Measurements from ENCODE around the gene ADNP2.
A peak's percentile ranks its signal among the peaks of the same experiment; 100 is the strongest.

Gene ADNP2, protein sequence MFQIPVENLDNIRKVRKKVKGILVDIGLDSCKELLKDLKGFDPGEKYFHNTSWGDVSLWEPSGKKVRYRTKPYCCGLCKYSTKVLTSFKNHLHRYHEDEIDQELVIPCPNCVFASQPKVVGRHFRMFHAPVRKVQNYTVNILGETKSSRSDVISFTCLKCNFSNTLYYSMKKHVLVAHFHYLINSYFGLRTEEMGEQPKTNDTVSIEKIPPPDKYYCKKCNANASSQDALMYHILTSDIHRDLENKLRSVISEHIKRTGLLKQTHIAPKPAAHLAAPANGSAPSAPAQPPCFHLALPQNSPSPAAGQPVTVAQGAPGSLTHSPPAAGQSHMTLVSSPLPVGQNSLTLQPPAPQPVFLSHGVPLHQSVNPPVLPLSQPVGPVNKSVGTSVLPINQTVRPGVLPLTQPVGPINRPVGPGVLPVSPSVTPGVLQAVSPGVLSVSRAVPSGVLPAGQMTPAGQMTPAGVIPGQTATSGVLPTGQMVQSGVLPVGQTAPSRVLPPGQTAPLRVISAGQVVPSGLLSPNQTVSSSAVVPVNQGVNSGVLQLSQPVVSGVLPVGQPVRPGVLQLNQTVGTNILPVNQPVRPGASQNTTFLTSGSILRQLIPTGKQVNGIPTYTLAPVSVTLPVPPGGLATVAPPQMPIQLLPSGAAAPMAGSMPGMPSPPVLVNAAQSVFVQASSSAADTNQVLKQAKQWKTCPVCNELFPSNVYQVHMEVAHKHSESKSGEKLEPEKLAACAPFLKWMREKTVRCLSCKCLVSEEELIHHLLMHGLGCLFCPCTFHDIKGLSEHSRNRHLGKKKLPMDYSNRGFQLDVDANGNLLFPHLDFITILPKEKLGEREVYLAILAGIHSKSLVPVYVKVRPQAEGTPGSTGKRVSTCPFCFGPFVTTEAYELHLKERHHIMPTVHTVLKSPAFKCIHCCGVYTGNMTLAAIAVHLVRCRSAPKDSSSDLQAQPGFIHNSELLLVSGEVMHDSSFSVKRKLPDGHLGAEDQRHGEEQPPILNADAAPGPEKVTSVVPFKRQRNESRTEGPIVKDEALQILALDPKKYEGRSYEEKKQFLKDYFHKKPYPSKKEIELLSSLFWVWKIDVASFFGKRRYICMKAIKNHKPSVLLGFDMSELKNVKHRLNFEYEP

DNA sequence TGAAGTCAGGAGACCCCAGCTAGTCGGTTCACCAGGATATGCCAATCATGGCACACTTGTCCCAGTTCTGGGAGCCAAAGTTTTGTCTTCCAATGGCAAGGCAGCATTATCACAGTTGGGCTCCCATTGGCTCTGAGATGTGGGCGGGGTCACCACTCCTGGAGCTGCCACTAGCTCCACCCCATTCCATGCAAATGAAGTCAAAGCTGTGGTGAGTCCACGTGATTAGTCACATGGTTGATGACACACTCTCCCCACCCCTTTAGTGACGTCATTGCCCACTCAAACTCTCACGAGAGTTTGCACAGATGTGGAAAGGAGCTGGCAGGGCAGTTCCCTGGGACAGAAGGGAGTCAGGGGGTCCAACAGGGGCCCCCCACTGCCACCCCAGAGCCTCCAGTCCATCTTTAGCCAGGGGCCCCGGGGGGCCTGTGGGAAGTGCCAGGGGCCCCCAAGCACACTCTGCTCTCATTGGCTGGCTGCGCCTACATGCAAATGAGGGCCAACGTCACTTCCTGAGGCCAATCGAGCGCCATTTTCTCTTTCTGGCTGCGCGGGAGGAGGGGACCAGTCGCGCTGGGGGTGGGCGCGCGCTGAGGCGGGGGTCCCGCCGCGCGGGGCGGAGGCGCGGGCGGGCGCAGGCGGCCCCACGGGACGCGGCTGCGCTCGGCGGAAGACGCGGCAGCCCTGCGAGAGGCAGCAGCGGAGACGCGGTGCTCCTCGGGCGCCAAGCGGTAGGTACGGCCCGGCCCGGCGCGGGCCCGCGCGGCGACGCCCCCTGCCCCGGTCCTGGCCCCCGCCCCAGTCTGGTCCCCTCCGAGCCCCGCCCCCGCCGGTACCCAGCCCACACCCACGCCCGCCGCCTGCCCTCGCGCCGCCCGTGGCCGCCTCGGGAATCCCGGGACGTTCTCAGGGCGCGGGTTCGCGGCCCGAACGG is at the start of gene ADNP2:
Gene ADNP2 (plus strand): TSS at position 524 of the 937 bp plus-strand sequence. CDS start 8,281 bp downstream, outside the sequence.
- FAIRE-seq: peak; percentile 88
- DNase-seq (ENCODE audit: insufficient read length, low spot score): peak; percentile 82

DNA sequence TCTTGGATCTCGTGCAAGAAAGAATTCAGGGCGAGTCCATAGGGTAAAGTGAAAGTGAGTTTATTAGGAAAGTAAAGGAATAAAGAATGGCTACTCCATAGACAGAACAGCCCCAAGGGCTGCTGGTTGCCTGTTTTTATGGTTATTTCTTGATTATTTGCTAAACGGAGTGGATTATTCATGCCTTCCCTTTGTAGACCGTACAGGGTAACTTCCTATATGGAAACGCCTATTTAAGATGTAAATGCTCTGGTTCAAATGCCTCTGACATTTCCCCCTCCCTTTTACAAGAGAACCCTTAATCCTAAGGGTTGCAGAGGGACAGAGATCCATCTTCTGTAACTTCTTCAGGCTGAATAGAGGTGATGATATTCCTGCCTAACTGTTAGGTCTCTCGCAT is 49.1 kb upstream of the ADNP2 start:
- DNase-seq (ENCODE audit: insufficient read length, low spot score): no peak
- FAIRE-seq: no peak

DNA sequence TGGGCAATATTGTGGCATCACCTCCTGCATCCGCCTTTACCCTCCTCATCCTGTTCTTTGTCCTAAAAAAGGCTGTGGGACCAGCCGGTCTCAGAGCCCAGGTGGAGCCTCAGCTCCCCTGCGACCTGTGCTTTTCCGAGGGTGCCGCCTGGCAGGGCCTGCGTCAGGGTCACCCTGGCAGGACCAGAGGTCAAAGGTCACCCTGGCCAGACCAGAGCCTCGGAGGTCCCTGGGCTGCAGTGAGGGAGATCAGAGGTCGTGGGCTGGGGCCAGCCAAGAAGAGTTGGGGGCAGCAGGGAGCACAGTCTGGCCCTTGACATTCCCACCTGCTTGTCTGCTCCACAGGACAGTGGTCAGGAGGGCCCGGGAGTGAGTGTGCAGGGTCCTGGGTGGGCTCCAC is 43.4 kb upstream of the ADNP2 start:
- no peak for FAIRE-seq
- no peak for DNase-seq (ENCODE audit: insufficient read length, low spot score)

DNA sequence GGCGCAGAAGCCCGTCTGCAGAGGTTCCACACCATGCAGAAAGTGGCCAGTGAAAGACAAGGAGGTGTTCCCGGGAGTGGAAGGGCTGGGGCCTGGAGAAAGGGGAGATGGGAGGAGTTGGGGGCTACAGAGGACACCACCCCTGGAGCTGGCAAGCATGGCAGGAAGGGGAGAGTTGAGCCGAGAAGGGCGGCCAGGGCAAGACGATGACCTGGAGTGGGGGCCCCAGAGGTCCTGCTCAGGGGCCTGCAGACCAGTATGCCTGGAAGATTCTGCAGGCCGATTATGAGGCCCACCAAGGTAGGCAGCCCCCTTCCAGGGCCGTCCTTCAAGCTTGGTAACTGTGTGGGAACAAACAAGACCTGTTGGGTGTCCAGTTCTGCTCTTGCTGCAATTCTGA is 41.7 kb upstream of the ADNP2 start:
- FAIRE-seq (no peak), DNase-seq (ENCODE audit: insufficient read length, low spot score) (no peak)

DNA sequence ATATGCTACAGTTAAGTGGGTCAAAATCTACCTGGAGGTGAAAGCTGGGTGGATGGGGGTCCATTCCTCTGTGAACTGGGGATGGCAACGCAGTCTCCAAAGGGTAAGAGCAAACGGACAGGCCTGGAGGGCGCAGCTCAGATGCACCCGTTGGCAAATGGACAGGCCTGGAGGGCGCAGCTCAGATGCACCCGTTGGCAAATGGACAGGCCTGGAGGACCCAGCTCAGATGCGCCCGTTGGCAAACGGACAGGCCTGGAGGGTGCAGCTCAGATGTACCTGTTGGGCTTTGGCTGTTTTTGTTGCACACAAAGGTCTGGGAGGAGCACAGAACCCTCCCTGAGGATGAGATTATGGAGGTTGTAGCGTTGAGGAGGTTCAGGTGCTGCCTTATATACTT is 41.2 kb upstream of the ADNP2 start:
- no peak for DNase-seq (ENCODE audit: insufficient read length, low spot score)
- no peak for FAIRE-seq

DNA sequence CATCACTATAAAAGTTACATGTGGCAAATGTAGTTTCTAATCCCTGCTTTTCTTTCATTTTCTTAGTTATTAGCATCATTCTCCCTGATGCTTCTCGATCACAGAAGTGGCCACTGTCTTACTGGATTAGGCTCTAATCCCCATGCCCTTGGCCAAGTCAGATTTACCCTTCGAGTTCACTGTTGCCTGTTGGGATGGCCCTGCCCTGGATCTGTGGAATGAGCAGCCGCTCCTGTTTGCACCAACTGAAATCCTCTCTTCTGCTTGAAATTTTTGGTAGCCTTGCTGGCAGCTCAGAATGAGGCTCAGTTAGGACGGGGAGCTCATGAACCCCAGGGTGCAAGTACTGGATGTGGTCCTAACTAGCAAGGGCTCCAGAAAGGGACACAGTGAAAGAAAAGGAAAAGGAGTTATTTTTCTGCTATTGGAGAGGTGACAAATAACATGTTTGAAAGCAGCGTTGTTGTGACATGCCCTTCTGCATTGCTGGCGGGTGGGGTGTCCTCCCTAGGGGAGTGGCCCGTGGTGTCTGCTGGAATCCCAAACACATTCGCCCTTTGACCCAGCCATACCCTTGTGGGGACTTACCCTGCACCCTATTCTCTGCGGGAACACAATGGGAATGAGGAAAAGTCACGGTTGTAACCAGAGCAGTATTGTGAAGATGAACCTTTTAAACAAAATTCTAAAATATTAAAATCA is 40.3 kb upstream of the ADNP2 start:
- no peak for FAIRE-seq
- DNase-seq (ENCODE audit: insufficient read length, low spot score): no peak

DNA sequence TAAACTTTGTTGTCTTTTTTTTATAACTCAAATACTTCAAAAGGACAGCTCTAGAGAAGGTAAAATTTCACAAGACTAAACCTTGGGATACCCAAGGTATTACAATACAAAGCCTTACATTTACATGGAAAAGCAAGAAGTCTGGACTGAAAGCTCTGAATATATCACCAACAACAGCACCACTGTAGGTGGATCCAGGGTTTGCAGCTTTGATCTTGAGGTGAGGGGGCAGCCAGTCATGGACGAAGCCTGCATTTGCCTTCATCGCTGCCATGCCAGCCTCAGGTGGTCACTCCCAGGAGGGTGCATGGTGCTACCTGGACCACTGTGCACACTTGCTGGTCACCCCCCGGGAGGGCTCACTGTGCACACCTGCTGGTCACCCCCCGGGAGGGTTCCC is 38.2 kb upstream of the ADNP2 start:
- no peak for FAIRE-seq
- DNase-seq (ENCODE audit: insufficient read length, low spot score): no peak

DNA sequence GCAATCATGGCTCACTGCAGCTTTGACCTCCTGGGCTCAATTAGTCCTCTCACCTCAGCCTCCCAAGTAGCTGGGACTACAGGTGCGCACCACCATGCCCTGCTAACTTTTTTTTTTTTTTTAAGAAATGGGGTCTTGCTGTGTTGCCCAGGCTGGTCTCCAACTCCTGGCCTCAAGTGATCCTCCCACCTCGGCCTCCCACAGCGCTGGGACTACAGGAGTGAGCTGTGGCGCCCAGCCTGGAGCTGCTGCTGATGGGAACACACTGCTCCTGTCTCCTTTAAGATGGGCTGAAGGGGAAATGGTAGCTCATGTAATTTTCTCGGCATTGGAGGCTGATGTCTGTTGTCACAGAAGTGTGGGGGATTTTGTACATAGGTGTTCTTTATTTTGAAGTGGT is 34.9 kb upstream of the ADNP2 start:
- no peak for DNase-seq (ENCODE audit: insufficient read length, low spot score)
- FAIRE-seq: no peak

DNA sequence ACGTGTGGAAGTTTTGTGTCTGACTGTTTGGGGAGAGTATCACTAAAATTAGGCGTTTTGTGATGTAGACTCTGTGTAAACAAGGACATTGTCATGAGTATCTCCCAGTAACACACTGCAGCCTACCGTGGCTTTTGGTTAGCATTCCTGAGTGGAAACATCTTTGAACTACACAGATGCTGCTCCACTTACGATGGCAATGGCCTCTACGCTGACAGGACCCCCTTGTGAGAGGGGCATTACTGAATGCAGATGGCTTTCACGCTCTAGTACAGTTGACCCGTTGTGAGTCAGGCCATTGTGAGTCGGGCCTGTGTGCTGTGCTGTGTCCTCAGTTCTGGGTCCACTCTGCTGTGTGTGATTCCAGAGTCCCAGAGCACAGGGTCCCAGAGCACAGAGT is 34.4 kb upstream of the ADNP2 start:
- no peak for DNase-seq (ENCODE audit: insufficient read length, low spot score)
- no peak for FAIRE-seq

DNA sequence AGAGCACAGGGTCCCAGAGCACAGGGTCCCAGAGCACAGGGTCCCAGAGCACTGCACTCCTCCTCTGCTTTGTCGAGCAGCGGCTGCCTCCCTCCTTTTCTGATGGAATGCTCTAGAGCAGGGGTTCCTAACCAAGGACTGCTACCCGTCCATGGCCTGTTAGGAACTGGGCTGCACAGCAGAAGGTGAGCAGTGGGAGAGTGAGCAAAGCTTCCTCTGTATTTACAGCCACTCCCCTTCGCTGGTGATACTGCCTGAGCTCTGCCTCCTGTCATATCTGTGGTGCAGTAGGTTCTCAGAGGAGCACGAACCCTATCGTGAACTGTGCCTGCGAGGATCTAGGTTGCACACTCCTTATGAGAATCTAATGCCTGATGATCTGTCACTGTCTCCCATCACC is 33.1 kb upstream of the ADNP2 start:
- FAIRE-seq: no peak

DNA sequence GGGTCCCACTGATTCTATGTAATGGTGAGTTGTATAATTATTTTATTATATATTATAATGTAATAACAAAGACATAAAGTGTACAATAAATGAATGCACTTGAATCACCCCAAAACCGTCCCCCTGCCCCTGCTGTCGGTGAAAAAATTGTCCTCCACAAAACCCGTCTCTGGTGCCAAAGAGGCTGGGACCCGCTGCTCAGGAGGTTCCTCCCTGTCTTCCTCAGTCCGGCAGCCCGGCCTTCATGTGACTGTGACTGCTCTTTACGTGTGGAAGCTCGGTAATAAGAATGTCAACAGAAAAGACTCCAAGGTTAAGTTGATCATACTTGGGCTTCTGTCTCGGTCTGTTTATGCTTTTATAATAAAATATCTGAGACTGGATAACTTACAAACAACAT is 32.7 kb upstream of the ADNP2 start:
- FAIRE-seq: no peak

More for the DNA sequence above, 33.1 kb upstream of the ADNP2 start:
- DNase-seq (ENCODE audit: insufficient read length, low spot score): no peak

DNA sequence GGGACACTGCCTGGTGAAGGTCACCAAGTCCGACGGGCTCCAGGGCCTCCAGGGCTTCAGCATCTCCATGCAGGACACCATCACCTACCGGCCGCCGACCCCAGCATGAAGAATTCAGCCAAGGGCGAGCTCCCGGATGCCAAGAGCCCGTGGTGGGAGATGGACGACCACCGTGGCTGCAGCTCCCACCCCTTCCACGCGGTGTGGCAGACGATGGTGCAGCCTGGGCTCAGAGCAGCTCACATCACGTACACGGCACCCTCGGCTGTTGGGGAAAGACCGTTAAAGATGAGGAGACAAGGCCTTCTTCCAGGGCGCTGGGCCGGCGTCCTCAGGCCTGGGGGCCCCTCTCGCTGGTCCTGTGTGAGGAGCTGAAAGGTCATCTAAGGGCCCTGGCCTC is 31.2 kb upstream of the ADNP2 start:
- no peak for FAIRE-seq
- DNase-seq (ENCODE audit: insufficient read length, low spot score): no peak

More for the DNA sequence above, 32.7 kb upstream of the ADNP2 start:
- no peak for DNase-seq (ENCODE audit: insufficient read length, low spot score)

DNA sequence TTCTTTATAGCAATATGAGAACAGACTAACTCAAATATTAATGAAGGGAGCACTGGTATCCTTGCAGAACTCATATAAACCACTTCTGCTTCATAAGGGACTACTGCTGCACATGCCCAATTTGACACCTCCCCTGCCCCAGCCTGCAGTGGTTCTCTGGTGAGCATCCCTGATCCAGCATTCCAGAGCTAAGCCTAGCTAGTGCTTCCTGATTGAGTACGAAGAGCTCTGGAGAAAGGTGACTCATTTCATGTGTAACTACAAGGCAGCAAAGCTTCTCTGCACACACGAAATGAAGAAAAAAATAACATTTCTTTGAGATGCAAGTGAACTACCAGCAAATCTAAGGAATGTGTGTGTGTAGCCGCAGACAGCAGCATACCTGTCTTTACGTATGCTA is 22.8 kb upstream of the ADNP2 start:
- FAIRE-seq (no peak), DNase-seq (ENCODE audit: insufficient read length, low spot score) (no peak)

DNA sequence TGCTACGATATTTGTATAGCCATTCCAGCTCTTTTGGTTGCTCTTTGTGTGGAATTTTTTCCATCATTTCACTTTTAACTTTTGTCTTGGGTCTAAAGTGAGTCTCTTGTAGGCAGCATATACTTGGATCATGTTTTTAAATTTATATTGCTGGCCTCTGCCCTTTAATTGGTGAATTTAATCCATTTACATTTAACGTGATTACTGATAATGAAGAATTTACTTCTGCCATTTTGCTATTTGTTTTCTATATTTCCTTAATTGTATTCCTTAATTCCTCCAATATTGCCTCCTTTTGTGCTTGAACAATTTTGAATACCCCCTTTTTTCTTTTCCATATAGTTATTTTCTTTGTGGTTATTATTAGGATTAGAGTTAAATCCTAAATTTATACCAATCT is 21.0 kb upstream of the ADNP2 start:
- FAIRE-seq (no peak), DNase-seq (ENCODE audit: insufficient read length, low spot score) (no peak)

DNA sequence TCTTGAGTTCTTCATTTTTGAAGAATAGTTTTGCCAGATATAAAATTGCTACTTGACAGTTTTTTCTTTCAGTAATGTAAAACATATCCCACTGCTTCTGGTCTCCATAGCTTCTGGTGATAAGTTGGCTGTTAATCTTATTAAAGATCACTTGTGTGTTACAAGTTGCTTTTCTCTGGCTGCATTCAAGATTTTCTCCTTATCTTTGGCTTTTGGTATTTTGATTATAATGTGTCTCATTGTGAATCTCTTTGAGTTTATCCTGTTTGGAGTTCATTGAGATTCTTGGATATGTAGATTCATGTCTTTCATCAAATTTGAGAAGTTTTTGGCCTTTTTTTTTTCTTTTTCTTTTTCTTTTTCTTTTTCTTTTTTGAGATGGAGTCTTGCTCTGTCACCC is 20.2 kb upstream of the ADNP2 start:
- FAIRE-seq (no peak), DNase-seq (ENCODE audit: insufficient read length, low spot score) (no peak)

DNA sequence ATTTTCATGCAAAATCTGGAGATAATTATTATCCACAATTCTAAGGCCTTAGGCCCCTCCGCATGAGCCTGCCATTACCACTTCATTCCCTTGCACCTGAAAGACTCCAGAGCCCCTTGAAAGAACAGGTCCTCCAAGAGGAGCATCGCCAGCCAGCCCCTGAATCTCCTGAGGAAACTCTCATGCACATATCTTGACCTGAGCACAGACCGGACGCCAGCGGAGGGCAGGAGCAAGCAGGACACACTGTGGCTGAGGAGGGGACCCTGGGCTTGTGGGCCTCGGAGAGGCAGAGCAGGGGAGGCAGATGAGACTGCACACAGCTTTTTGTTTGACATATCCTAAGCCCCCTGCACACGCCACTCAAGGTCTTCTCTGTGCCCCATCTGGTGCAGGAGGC is 13.6 kb upstream of the ADNP2 start:
- DNase-seq (ENCODE audit: insufficient read length, low spot score) (no peak), FAIRE-seq (no peak)

DNA sequence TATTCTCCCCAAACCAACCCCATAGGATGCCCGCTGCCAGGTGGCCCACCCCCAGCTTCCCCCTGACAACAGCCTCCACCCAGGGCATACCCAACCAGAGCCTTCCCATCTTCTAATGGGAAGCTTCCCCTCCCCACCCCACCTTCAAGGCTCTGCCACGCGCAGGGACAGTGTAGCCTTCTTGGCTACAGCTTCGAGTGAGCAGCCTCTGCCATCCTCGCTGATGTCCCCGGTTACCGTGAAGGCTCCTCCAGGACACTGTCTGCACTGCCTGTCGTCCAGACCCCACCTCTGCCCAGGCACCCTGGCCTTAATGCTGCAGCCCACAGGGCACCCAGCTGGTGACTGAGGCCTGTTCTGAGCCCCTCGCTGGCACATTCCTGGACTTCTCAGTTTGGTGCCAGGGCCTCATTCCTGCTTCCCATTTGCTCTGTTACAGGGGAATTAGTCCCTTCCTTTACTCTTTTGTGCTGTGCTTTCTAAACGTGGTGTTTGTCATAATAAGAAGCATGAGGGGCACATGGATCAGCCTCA is 13.0 kb upstream of the ADNP2 start:
- FAIRE-seq (no peak), DNase-seq (ENCODE audit: insufficient read length, low spot score) (no peak)

DNA sequence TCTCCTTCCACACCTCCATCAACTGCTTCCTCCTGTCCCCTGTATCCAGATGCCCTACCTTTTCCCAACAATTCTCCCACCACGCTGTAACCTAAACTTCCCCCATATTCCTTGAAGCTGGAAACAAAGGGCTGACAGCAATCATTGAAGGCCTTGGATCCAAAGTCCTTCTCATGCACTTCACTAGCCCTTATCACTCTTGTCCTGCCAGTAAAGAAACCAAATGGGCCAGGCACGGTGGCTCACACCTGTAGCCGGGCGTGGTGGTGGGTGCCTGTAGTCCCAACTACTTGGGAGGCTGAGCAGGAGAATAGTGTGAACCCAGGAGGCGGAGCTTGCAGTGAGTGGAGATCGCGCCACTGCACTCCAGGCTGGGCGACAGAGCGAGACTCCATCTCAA is 11.9 kb upstream of the ADNP2 start:
- FAIRE-seq (no peak), DNase-seq (ENCODE audit: insufficient read length, low spot score) (no peak)

DNA sequence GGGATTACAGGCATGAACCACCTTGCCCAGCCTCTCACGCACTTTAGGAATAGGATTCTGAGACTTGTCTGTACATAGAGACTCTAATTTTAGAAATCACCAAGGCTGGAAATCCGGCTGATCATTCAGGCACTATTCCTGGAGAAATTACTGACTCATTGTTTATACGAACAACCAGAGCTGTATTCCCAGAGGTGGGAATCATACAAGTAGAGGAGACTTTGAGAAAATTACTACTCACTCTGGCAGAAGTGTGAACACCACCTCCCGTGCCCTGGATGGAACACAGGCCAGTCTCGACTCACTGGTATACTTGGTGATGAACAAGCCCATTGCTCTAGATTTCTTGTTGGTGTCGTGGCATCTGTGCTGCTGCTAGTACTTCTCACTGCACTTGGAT is 5.8 kb upstream of the ADNP2 start:
- DNase-seq (ENCODE audit: insufficient read length, low spot score) (no peak), FAIRE-seq (no peak)

Measured in GM19239 (cell line).